Esophagus squamous epithelium (tissue), 4 donors: ENCODE data around the gene ATP5F1B.

ENCODE experiments used
- CTCF ChIP-seq, 6 experiments: fragments of 450-650 bp in 4 of 6; fragments of 200-600 bp in 2 of 6; sonication (generic) in 2 of 6; IDR thresholded peaks; one replicate each; pipeline ENCODE4 v1.5.1; 2016 to 2019; ENCODE audit warnings: antibody characterized with exemption in 6 of 6, mild to moderate bottlenecking in 4 of 6, moderate library complexity in 4 of 6
- POLR2A ChIP-seq, 4 donors: fragments of 450-650 bp; IDR thresholded peaks; one replicate each; pipeline ENCODE4 v1.6.1; 2017; ENCODE audit warnings: antibody characterized with exemption in 4 of 4, mild to moderate bottlenecking in 4 of 4, moderate library complexity in 3 of 4

GRCh38 chr12:56688129-56688845 is 42.5 kb upstream of the ATP5F1B start, which contains the start of gene PTGES3:
- TF ChIP-seq CTCF (IDR thresholded peaks at IDR 0.05) (peak in 1 of 6 experiments; percentile 9), POLR2A (IDR thresholded peaks at IDR 0.05) (peak in 3 of 4 donors; percentile 73 to 97 (median 90))
